ENCODE data around the gene LEPROT.
A peak's percentile ranks its signal among the peaks of the same experiment; 100 is the strongest.
"Not testable (repeated sequence)": the region's sequence is repeated elsewhere in the genome, so short reads cannot be mapped to it uniquely, and the experiment has no call there.

LEPROT gene

GRCh38 chr1:65420590-65421350 lies at the start of gene LEPROT, which contains the start of gene LEPR:
LEPROT (plus strand) TSS chr1:65420668; CDS start chr1:65420725, 57 bp downstream.
LEPR (plus strand) TSS chr1:65420668; CDS start chr1:65565566, 144,898 bp downstream.
- DNase-seq: peak; percentile 91

GRCh38 chr1:65371544-65371943 lies 48.9 kb upstream of the LEPROT start:
- DNase-seq: no peak

- DNase-seq: no peak
Measured at GRCh38 chr1:65372557-65372956, 47.9 kb upstream of the LEPROT start.

- no peak for DNase-seq
Measured at GRCh38 chr1:65377496-65378246, 42.8 kb upstream of the LEPROT start.

GRCh38 chr1:65378247-65378946 lies 42.1 kb upstream of the LEPROT start:
- DNase-seq: no peak

GRCh38 chr1:65384426-65384825 lies 36.0 kb upstream of the LEPROT start:
- not testable (repeated sequence) for DNase-seq

GRCh38 chr1:65386439-65386838 lies 34.0 kb upstream of the LEPROT start:
- DNase-seq: no peak

GRCh38 chr1:65387821-65388220 lies 32.6 kb upstream of the LEPROT start:
- no peak for DNase-seq

GRCh38 chr1:65388908-65389695 lies 31.4 kb upstream of the LEPROT start:
- DNase-seq: no peak

- DNase-seq: no peak
Measured at GRCh38 chr1:65392497-65392896, 28.0 kb upstream of the LEPROT start.

GRCh38 chr1:65393347-65393746 lies 27.1 kb upstream of the LEPROT start:
- DNase-seq: no peak

GRCh38 chr1:65393928-65394327 lies 26.5 kb upstream of the LEPROT start:
- no peak for DNase-seq

GRCh38 chr1:65395887-65396612 lies 24.4 kb upstream of the LEPROT start:
- DNase-seq: no peak

GRCh38 chr1:65398083-65398482 lies 22.4 kb upstream of the LEPROT start:
- DNase-seq: no peak

GRCh38 chr1:65399003-65399402 lies 21.5 kb upstream of the LEPROT start:
- no peak for DNase-seq

- no peak for DNase-seq
Measured at GRCh38 chr1:65401612-65402011, 18.9 kb upstream of the LEPROT start.

GRCh38 chr1:65404941-65405340 lies 15.5 kb upstream of the LEPROT start:
- no peak for DNase-seq

GRCh38 chr1:65407877-65408276 lies 12.6 kb upstream of the LEPROT start:
- DNase-seq: no peak

GRCh38 chr1:65409314-65409713 lies 11.2 kb upstream of the LEPROT start:
- DNase-seq: no peak

GRCh38 chr1:65409816-65410326 lies 10.6 kb upstream of the LEPROT start:
- DNase-seq: no peak

GRCh38 chr1:65412256-65412983 lies 8.0 kb upstream of the LEPROT start:
- DNase-seq: no peak
